NCI-H2107 treated with DMSO at 0.1 percent for 48 hours (cell line): Measurements from ENCODE around the gene GPRIN3.
"Not testable (repeated sequence)": the region's sequence is repeated elsewhere in the genome, so short reads cannot be mapped to it uniquely, and the experiment has no call there.

ENCODE experiments used
- DNase-seq: peaks from one replicate; lab custom pipeline; 2025; ENCODE audit not compliant: unreplicated experiment; lab: John Stamatoyannopoulos, UW

GPRIN3 gene

DNA sequence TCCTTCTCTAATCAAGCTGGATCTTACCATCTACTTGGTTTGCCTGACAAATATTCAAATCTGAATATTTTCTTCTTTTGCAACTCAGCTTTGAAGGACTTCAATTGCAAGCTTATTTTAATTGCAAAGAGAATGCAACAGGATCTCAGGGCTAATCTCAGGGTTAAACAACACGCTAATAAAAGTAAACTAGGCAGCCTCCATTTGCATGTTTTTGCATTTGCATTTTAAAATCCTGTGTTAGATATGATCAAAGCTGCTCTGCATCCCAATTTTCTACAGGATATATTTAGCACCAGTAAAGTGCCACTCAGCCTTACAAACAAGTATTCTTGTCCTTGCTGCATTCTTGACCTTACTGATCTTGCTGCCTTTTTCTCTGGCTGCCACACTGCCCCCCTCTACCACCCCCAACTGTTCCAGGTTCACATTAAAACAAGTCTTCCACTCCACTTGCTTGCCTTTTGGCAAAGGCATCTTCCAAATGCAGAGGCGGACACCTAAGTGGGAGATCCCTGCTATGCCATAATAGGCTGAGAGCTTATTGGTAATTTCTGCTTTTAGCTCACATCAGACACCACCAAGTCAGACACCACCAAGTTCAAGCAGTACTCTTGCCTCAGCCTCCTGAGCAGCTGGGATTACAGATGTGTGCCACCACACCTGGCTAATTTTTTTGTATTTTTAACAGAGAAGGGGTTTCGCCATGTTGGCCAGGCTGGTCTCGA, 48.1 kb downstream of the GPRIN3 start:
- DNase-seq, result no peak

DNA sequence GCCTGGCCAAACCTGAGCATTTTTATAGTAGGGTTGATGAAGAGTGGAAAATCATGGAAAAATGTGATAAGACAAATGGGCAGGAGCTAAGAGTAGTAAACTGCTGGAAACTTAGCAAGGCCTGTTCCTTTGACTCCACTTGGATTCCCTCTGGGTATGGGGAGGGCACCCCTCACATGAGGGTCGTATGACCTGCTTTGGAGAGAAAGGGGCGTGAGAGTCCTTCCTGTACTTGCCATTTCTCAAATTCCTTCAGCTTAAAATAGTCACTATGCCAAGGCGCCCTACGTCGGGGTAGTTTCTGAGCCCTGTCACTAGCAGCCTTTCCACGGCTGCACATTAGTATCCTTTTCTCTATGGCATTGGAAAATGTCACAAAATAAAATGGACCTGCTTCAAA, 49.1 kb downstream of the GPRIN3 start:
- DNase-seq, result no peak

DNA sequence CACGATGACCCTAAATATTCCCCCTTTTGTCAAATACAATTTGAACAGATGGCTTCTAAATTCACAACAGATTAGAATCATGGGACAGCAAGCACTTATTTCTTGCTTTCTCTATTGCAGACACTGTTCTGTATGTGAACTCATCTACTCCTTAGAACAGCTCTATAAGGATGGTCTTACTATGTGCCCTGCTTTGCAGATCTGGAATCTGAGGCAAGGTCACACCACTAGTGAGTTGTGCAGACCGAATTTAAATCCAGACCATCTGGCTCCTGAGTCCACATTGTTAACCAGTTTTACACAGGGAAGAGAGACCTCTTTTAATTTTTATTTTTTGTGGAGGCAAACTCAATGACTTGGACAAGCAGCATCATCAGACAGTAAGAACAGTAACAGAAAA, 50.2 kb downstream of the GPRIN3 start:
- DNase-seq, result no peak

DNA sequence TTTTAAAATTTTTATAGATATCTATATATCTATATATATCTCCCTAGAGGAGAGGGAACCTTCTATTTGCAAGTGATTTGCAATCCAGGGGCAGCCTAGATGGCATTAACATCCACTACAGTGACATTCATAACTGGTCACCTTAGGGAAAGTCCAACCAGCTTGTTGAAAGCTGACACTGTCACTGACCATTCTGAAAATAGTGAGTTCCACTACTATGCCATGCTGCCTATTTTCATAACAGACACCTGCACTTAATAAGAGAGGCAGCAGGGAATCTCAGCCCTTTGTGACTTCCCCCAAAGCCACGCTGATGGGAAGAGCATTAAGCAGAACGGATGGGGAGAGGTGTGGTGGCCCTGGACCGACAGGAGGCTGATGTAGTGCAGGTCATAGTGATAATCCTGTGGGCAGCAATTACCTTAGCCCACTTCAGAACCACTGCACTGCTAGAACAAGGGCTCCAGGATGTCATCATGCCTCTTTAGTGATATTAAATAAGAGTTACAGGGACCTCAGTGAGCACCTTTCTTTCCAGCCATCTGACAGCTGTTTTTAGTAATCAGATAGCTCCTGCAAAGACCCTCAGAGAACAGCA, 51.3 kb downstream of the GPRIN3 start:
- no peak for DNase-seq

DNA sequence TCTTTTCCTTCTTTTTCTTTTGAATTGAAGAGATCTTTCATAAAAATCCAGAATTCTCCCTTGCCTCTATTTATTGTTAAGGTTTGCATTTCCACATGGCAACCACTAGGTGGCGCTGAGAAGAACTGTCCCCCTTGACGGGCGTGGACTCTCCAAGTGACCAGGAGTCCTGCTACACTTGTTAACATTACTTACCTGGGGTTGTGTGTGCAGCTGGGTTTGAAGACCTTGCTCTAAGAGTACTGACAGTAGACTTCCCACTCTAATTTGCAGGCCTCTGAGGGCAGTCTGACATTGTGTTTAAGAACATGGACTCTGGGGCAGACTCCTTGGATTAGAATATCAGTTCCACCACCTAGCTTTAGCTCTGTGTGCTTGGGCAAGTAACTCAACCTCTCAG, 52.8 kb downstream of the GPRIN3 start:
- no peak for DNase-seq

DNA sequence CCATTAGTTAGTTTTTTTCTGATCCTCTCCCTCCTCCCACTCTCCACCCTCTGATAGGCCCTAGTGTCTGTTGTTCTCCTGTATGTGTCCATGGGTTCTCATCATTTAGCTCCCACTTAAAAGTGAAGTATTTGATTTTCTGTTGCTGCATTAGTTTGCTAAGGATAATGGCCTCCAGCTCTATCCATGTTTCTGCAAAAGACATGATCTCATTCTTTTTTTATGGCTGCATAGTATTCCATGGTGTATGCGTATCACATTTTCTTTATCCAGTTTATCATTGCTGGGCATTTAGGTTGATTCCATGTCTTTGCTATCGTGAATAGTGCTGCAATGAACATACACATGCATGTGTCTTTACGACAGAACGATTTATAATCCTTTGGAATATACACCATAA, 53.3 kb downstream of the GPRIN3 start:
- not testable (repeated sequence) for DNase-seq

DNA sequence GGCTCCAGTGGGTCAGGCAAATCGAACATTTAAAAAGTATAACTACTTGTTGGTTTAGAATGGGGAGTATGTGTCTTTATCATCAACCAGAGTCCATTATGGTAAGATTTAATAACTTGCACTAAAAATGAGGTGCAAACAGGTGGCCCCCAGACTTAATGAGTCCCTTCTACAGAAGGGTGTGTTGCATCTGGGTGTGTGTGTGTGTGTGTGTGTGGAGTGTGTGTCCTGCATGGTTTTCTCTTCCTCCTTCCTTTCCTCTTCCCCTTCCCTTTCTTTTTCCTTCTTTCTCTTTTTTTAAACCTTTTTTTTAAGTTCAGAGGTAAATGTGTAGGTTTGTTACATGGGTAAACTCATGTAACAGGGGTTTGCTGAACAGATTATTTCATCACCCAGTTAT, 53.7 kb downstream of the GPRIN3 start:
- DNase-seq, result no peak

DNA sequence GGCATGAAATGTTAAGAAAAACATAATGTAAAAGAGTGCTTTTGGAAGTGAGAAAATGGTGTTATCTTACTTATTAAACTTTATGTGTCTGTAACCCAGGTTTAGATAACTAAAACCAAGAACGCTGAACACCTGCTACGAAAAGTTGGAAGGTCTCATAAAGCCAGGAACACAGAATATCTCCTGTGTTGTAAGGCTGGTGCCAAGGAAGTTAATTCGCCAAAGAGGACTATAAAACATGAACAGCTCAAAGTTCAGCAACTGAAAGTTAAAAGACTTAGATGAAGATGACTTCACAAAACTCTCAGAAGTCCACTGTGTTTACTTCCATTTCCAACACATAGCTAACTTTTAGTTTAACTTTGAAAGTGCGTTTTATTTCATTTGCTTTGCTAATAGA, 54.3 kb downstream of the GPRIN3 start:
- DNase-seq, result no peak

DNA sequence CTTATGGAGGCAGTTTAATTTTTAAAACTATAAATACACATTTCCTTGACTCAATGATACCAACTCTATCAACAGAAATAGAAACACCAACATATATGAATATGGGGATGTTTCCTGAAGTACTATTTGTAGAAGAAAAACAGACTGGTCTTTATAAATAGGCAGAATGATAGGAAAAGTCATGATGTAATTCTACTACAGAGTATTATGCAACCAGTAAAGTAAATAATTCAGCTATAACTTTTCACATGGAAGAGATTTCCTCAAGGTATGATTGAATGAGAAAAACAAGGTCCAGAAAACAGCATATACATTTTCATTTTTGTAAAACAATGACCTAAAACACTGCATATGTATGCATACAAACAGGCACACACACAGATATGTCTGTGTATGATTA, 56.2 kb downstream of the GPRIN3 start:
- no peak for DNase-seq

DNA sequence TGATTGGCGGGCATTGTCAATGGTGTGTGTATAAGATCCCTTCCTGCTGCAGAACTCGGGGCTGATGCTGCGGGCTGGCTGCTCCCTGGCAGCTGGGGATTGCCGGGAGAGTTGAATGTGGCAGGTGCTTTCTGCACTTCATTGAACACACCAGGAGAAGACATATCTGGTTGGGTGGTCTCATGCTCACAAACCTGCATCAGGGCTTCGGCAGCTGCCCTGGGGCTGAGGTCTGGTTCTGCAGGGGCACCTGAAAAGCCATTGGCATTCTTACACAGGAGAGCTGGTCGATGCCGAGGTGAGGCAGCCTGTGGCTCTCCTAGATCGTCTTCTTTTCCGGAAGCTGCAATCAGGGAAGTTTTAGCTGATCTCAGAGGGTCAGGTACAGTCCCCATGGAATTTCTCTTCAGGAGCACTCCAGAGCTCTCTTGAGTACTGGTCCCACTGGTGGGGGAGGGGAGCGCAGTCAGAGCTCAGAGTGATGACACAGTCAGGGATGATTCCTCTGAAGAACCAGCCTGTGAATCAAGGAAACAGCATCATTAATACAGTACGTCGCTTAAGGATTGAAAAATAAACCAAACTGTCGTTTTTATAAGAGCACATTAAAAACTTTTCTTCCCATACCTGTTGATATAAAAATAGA, 57.8 kb downstream of the GPRIN3 start:
- peak; percentile 62 for DNase-seq

DNA sequence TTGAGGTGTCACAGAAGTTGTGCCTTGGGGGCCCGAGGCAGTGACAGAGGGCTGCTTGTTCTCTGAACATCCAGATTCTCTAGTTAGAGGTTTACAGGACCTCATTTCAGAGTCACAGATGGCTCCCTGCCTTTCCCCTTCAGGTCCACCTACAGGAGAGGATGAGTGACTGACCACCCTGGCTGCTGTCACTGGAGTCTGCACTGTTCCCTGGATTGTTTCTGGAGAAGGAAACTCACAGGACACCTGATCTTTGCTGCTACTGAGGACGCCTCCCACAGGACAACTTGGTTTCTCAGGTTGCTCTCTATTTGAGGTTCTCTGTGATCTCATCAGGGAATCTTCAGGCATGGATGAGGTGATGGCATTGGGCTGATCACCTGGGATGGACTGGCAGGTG, 58.3 kb downstream of the GPRIN3 start:
- peak; percentile 62 for DNase-seq

DNA sequence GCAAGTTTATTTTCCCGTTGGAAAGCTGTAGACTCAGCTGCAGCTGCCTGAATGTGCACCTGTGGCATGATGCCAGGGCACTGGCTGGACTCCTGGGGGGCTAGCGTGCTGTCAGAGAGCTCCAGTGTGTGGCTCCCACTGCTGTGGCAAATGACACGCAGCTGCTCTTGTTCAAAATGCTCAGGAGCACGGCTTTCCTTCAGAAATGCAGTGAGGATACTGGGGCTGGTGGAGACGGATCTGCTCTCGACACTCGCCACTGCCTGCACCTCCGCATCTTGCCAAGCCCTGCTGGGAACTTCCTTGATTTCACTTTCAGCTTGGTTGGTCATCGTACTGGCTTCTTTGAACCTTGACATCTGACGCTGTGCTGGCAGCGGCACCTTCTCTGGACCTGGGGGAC, 58.7 kb downstream of the GPRIN3 start:
- DNase-seq, result peak; percentile 48

DNA sequence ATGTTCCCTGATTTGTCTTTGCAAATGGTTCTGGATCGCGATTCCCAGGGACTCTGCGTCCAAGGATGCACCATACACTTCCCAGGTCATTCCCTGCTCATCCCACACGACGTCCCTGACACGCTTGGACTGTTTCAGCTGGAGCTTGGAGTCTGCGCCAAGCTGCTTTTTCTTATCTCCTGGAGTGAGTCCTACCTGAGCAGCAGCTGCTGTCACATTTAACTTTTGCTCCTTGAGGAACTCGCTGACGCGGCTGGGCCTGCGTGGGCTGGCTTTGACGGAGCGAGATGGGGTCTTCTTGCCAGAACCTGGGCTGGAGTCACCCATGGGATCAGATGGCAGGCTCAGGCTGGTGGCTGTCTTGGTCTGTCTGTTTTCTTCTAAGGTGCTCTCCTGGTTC, 59.6 kb downstream of the GPRIN3 start:
- no peak for DNase-seq

DNA sequence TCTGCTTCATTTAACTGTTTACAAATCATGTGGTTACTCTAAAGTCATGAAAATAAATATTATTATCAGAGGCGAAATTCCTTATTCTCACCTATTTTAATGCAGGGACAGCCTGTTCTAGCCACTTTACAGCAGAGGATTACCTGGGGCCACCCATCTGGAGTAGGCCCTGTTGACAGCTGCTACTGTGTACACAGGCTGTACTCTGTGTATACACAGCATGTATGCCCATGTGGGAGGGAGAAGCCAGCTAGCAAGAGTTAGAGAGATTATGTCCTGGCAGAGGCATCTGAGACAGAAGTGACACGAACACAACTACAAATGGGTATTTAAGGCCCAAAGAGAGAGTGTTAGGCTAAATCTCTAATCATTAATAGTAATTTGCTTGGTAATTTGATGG, 62.1 kb downstream of the GPRIN3 start:
- DNase-seq, result no peak

DNA sequence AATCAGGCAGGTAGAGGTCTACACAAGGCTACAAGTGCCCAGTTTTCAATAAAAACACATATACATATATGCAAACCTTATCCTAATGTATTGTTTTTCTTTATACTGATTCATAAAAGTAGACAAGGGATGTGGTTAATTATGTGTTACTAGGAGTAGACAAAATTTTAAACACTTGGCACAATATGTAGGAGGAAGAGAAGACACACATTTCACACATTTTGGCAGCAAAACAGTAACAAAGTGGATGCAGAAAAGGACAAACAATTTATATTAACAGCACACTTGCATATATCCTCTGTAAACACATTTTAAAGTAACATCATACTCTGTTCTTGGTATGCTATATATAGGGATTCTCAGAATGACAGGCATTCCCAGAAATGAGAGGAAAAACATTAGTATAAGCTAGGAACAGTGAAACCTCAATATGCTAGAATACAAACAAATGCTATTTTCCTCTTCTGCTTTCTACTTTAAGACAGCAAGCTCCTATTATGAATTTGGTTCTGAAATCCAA, 63.8 kb downstream of the GPRIN3 start:
- DNase-seq, result no peak

DNA sequence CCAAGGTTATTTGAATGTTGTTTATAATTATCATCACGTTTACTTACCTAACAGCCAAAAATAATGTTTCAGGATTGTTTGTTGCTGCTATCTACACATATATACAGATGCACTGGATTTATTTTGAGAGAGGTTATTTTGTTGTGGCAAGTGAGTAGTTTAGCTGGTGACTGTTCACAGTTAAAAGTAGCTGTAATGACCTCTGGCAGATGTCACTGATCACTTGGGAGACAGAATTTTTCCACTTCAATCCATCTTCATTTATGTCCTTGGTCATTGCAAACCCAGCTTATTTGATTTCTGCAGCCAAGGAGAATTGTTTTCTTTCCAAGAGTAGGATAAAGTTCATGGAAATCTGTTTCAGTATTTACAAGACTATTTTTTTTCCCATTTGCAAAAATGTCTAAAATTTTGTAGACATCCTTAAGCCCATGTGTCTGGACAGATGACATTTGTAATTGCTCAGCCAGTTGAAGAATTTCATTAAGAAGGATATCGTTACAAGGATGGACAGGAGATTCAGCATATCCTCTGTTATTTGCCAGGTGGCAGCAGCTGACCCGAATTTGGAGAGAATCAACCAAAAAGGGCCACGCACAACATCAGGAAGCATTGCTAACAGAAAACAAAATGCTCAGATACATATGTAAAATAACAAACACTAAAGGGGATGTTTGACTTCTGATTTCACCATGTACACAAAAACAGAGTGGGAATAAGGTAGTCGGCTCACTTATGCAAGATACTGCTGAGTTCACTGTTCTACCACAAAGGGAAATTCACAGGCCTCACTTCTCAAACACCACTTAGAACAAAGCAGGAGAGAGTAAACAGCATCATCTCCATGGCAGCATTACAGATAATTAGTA, 64.5 kb downstream of the GPRIN3 start:
- DNase-seq, result no peak

DNA sequence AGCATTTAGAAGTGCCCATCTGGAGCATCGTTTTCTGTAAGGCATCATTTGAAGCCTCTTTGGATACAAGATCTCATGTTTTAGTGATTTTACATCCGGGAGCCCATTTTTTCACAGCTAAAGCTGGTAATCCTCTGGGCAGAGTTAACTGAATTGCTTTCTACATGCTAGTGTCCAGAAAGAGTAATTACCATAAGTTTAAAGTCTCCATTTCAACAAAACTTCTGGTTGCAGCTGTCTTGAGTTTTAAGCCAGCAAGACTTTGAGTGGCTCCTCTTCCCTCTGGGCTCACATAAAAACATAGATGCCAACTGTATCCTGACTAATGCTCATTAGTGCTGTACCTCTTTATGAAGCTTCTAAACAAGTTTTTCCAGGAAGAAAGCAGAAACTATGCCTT, 65.4 kb downstream of the GPRIN3 start:
- no peak for DNase-seq

DNA sequence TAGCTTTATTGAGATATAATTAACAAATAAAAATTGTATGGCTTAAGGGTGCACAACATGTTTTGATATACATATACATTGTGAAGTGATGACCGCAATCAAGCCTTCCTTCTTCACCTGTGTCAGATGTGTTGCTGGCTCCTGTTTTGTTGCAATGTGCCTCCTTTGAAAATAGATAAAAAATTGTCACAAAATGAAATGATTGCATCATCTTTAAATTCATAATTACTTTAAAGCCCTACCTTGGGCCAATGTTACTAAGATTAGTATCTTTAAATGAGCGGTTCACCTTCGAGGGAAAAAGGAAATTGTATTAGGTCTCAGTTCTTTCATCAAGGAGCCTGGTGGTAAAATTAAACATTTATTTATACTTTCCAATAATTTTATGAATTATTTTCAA, 77.3 kb downstream of the GPRIN3 start:
- no peak for DNase-seq

DNA sequence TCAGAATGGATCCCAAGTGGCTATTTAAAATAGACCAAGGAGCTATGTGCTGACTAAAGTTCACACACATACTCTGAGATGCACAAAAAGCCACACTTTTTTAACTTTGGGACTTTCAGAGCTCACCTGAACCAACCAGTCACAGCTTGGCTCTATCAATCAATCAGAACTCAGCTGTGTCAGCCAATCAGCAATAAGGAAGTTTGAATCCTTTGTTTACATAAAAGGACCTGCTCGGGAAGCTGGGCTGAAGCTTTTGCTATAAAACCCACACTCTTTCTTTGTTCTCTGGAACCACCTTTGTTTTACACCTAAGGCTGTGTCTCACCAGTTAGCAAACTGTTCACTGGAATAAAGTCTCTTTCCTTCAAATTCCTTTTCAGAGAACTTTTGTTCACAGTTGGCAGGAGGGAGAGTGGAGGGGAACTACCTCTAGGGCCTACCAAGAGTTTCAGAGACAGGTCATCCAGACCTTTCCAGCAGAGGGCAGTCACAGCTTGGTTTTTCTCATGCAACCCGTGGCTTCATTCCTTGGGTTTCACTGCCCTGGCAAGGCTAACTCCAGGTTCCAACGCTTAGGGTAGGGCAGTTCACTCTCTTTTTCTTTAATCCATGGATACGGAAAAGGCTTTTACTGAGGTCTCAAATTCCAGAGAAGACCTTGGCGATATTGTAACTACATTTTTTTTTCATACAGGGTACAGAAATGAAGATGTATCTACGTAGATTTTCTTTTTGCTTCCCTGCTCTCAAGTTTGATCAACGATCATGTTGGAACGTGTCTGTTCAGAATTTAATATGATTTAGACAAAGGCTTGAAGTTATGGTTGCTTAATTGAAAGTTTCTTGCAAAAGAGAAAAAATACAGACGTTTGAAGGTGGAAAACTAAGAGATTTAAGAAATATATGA, 80.7 kb downstream of the GPRIN3 start:
- DNase-seq, result peak; percentile 42

DNA sequence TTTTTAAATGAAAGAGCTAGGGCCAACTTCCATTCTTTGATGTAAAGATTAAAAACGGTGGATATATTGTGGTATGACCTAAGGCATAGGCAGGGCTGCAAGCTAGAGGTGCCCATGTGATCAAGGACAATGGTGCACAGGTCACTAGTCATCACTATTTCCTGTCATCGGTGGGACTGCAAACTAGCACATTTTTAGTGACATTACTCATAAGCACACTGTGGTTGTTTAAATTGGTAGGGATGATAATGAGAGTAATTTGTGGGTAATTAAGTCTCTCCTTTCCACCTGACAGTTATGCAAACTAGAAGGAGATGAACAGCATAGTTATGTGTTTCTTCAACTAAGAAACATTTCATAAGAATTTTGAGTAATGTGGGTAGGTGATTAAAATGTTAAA, 85.4 kb downstream of the GPRIN3 start:
- DNase-seq, result no peak
